Peyer's patch (tissue), 4 donors: Measurements from ENCODE around the gene FAM111A. TPM values are rescaled to one million over a fixed set of nuclear protein-coding genes. Genes with fewer than 3 reads are reported as not detected.

Experiments
- DNase-seq, 3 donors: peaks; one replicate each; pipeline ENCODE4 v3.0.0-alpha.2; 2017 to 2019
- H3K27ac ChIP-seq, 4 donors: fragments of 200-600 bp; sonication (generic); one replicate each; pipeline ENCODE4 v1.5.1; 2016 to 2019
- H3K27me3 ChIP-seq, 2 donors: fragments of 200-600 bp; sonication (generic); one replicate each; pipeline ENCODE4 v1.5.1; 2019
- H3K36me3 ChIP-seq, 3 donors: fragments of 200-600 bp; sonication (generic); one replicate each; pipeline ENCODE4 v1.5.1; 2016 to 2019
- H3K4me1 ChIP-seq, 4 donors: fragments of 200-600 bp; sonication (generic); one replicate each; pipeline ENCODE4 v1.5.1; 2016 to 2019
- H3K4me3 ChIP-seq, 4 donors: fragments of 200-600 bp; sonication (generic); 1 replicate in 3 of 4; 2 replicates in 1 of 4; pipeline ENCODE4 v1.5.1; 2016 to 2019; ENCODE audit warnings: mild to moderate bottlenecking in 1 of 4
- H3K9me3 ChIP-seq, 4 donors: fragments of 200-600 bp; sonication (generic); one replicate each; pipeline ENCODE4 v1.5.1; 2016 to 2019; ENCODE audit warnings: mild to moderate bottlenecking in 1 of 4
- CTCF ChIP-seq, 6 experiments: fragments of 450-650 bp in 4 of 6; fragments of 200-600 bp in 2 of 6; sonication (generic) in 1 of 6; IDR thresholded peaks; one replicate each; pipeline ENCODE4 v1.5.1; 2017 to 2019; ENCODE audit warnings: antibody characterized with exemption in 6 of 6, mild to moderate bottlenecking in 3 of 6, moderate library complexity in 1 of 6
- POLR2A ChIP-seq, 2 donors: fragments of 450-650 bp; IDR thresholded peaks; one replicate each; pipeline ENCODE4 v1.5.1; 2017; ENCODE audit warnings: antibody characterized with exemption in 2 of 2, mild to moderate bottlenecking in 2 of 2, moderate library complexity in 2 of 2
- total RNA-seq, 4 donors: library from RNA; depleted of rRNA; stranded (reverse); fragments of >200 nt; gene quantifications; one replicate each; pipeline ENCODE4 v1.1.0, GENCODE V29; 2016

The FAM111A gene
- total RNA-seq, 4 donors from 2014 or later = 43.0 to 96.6 (median 68.5) TPM

- Histone ChIP-seq H3K27me3 (no peaks in the 10 kb centered on the region), H3K36me3 (no peaks in the 10 kb centered on the region), H3K4me1 (no peaks in the 10 kb centered on the region), H3K9me3 (no peaks in the 10 kb centered on the region), H3K27ac (no peak overlapping the region), H3K4me3 (no peak overlapping the region)
- no peak for DNase-seq
- TF ChIP-seq CTCF (IDR thresholded peaks at IDR 0.05) = no peak
- no peak for TF ChIP-seq POLR2A (IDR thresholded peaks at IDR 0.05)
Measured at GRCh38 chr11:59164028-59164427, 21.4 kb downstream of the FAM111A start.

- H3K27ac ChIP-seq = peak within 1 kb of the TSS; percentile 69 to 95 (median 88)
- DNase-seq = peak; percentile 94 to 97 (median 95)
- peaks cover 0 to 26% (median 6%) of the 10 kb centered on the region in 4 donors for H3K4me1 ChIP-seq
- no peaks in the 10 kb centered on the region for H3K27me3 ChIP-seq
- no peaks in the 10 kb centered on the region for H3K36me3 ChIP-seq
- TF ChIP-seq CTCF (IDR thresholded peaks at IDR 0.05) = peak; percentile 79 to 99 (median 96)
- TF ChIP-seq POLR2A (IDR thresholded peaks at IDR 0.05) = peak in 1 of 2 donors; percentile 41
- peak within 1 kb of the TSS; percentile 79 to 93 (median 88) for H3K4me3 ChIP-seq
- no peaks in the 10 kb centered on the region for H3K9me3 ChIP-seq
Measured at GRCh38 chr11:59171508-59172322, 29.1 kb downstream of the FAM111A start, which contains the start of gene DTX4. Gene DTX4, plus strand, starts transcription at chr11:59172132. Its CDS starts 464 bp downstream, at chr11:59172596.

- Histone ChIP-seq H3K36me3 (no peaks in the 10 kb centered on the region), H3K27ac (peak overlapping the region; percentile 69 to 95 (median 88)), H3K27me3 (no peaks in the 10 kb centered on the region), H3K9me3 (no peaks in the 10 kb centered on the region), H3K4me3 (peak overlapping the region; percentile 79 to 93 (median 88)), H3K4me1 (peaks cover 0 to 26% (median 6%) of the 10 kb centered on the region in 4 donors)
- TF ChIP-seq CTCF (IDR thresholded peaks at IDR 0.05) = no peak
- no peak for TF ChIP-seq POLR2A (IDR thresholded peaks at IDR 0.05)
- peak; percentile 69 to 80 (median 71) for DNase-seq
Measured at GRCh38 chr11:59172345-59173079, 29.9 kb downstream of the FAM111A start.

GRCh38 chr11:59173080-59173963 is 30.7 kb downstream of the FAM111A start:
- no peaks in the 10 kb centered on the region for H3K27me3 ChIP-seq
- H3K27ac ChIP-seq = peak overlapping the region; percentile 69 to 95 (median 88)
- H3K36me3 ChIP-seq = no peaks in the 10 kb centered on the region
- peaks cover 0 to 26% (median 6%) of the 10 kb centered on the region in 4 donors for H3K4me1 ChIP-seq
- TF ChIP-seq POLR2A (IDR thresholded peaks at IDR 0.05) = no peak
- no peak for TF ChIP-seq CTCF (IDR thresholded peaks at IDR 0.05)
- H3K4me3 ChIP-seq = peak overlapping the region; percentile 79 to 93 (median 88)
- peak in 2 of 3 donors; percentile 57 to 70 for DNase-seq
- H3K9me3 ChIP-seq = no peaks in the 10 kb centered on the region
